Osteocyte (in vitro differentiated cells): ENCODE results near the gene ADAMTSL2. TPM values are rescaled to one million over a fixed set of nuclear protein-coding genes. Genes with fewer than 3 reads are reported as not detected.

Source experiments
- DNase-seq: peaks from one replicate; pipeline ENCODE4 v3.0.0; 2021; ENCODE audit warnings: mixed read lengths; ENCODE audit not compliant: unreplicated experiment; ENCODE audit errors: extremely low spot score
- H3K27ac Mint-ChIP-seq: one replicate; pipeline ENCODE4 v1.8.0; 2021; ENCODE audit warnings: mild to moderate bottlenecking, mixed read lengths; ENCODE audit not compliant: unreplicated experiment
- H3K27me3 Mint-ChIP-seq: one replicate; pipeline ENCODE4 v1.8.0; 2021; ENCODE audit warnings: mixed read lengths; ENCODE audit not compliant: unreplicated experiment
- H3K36me3 Mint-ChIP-seq: one replicate; pipeline ENCODE4 v1.8.0; 2021; ENCODE audit warnings: mixed read lengths; ENCODE audit not compliant: unreplicated experiment
- H3K4me1 Mint-ChIP-seq: one replicate; pipeline ENCODE4 v1.8.0; 2021; ENCODE audit warnings: mixed read lengths; ENCODE audit not compliant: unreplicated experiment
- H3K4me3 Mint-ChIP-seq: one replicate; pipeline ENCODE4 v1.8.0; 2021; ENCODE audit warnings: mild to moderate bottlenecking, moderate library complexity, mixed read lengths; ENCODE audit not compliant: unreplicated experiment
- H3K9me3 Mint-ChIP-seq: one replicate; pipeline ENCODE4 v1.8.0; 2021; ENCODE audit warnings: mixed read lengths; ENCODE audit not compliant: unreplicated experiment
- total RNA-seq: library from RNA; stranded (reverse); gene quantifications from 2 replicates; pipeline ENCODE4 v1.2.1, GENCODE V29; 2021
- TF ChIP-seq, protein P1 (sequence below): fragments of 200-600 bp; sonication (generic); IDR thresholded peaks from 2 replicates; pipeline ENCODE4 v1.5.0; 2021; ENCODE audit warnings: antibody characterized with exemption, mild to moderate bottlenecking, moderate library complexity

Gene ADAMTSL2
- total RNA-seq, 1 donor from 2014 or later: 0.11 TPM

GRCh38 chr9:133589454-133590227 is 55.1 kb downstream of the ADAMTSL2 start:
- Mint-ChIP-seq H3K27ac (no peak overlapping the region), H3K4me3 (no peak overlapping the region), H3K4me1 (peaks cover 10% of the 10 kb centered on the region), H3K27me3 (peaks cover 21% of the 10 kb centered on the region), H3K36me3 (no peaks in the 10 kb centered on the region), H3K9me3 (no peaks in the 10 kb centered on the region)
- TF ChIP-seq, protein P1, sequence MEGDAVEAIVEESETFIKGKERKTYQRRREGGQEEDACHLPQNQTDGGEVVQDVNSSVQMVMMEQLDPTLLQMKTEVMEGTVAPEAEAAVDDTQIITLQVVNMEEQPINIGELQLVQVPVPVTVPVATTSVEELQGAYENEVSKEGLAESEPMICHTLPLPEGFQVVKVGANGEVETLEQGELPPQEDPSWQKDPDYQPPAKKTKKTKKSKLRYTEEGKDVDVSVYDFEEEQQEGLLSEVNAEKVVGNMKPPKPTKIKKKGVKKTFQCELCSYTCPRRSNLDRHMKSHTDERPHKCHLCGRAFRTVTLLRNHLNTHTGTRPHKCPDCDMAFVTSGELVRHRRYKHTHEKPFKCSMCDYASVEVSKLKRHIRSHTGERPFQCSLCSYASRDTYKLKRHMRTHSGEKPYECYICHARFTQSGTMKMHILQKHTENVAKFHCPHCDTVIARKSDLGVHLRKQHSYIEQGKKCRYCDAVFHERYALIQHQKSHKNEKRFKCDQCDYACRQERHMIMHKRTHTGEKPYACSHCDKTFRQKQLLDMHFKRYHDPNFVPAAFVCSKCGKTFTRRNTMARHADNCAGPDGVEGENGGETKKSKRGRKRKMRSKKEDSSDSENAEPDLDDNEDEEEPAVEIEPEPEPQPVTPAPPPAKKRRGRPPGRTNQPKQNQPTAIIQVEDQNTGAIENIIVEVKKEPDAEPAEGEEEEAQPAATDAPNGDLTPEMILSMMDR: peak; percentile 43
- DNase-seq: no peak

GRCh38 chr9:133590231-133590855 is 55.8 kb downstream of the ADAMTSL2 start:
- Mint-ChIP-seq H3K27ac (no peak overlapping the region), H3K4me3 (no peak overlapping the region), H3K27me3 (peaks cover 15% of the 10 kb centered on the region), H3K36me3 (no peaks in the 10 kb centered on the region), H3K4me1 (peaks cover 6% of the 10 kb centered on the region), H3K9me3 (no peaks in the 10 kb centered on the region)
- no peak for DNase-seq
- TF ChIP-seq, protein P1: no peak

- H3K4me3 Mint-ChIP-seq: no peak overlapping the region
- no peaks in the 10 kb centered on the region for H3K36me3 Mint-ChIP-seq
- H3K9me3 Mint-ChIP-seq: no peaks in the 10 kb centered on the region
- H3K4me1 Mint-ChIP-seq: no peaks in the 10 kb centered on the region
- TF ChIP-seq, protein P1: no peak
- no peak for DNase-seq
- H3K27me3 Mint-ChIP-seq: peaks cover 6% of the 10 kb centered on the region
- H3K27ac Mint-ChIP-seq: no peak overlapping the region
These were observed 56.8 kb downstream of the ADAMTSL2 start for GRCh38 chr9:133591116-133591910.

GRCh38 chr9:133591985-133592384 is 57.5 kb downstream of the ADAMTSL2 start:
- Mint-ChIP-seq H3K4me1 (no peaks in the 10 kb centered on the region), H3K27me3 (peaks cover 6% of the 10 kb centered on the region), H3K9me3 (peaks cover 3% of the 10 kb centered on the region), H3K36me3 (no peaks in the 10 kb centered on the region), H3K4me3 (no peak overlapping the region), H3K27ac (no peak overlapping the region)
- TF ChIP-seq, protein P1: no peak
- DNase-seq: no peak
